Measurements from ENCODE around the gene CYP4F12.

CYP4F12 gene

GRCh38 chr19:15714638-15715037, 41.8 kb downstream of the CYP4F12 start:
- no peak for DNase-seq (ENCODE audit: low read depth)

DNA sequence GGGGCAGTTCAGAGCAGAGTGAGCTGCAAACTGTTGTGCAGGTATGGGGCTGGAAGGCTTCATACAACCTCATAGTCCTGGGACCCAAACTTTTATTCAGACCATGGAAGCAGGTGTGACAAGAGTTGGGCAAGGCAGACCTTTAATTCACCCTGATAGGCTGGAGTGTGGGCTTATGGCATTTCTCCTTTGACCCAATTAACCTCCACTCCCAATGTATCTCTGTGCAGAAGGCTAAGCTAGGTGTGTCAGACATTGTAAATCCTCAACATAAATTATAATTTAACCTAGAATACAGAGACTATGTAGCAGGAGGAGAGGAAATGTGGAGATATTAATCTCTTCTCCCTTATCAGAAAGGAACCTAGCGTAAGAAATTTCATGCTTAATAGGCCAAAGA, 42.8 kb downstream of the CYP4F12 start:
- no peak for DNase-seq (ENCODE audit: low read depth)

GRCh38 chr19:15717809-15718208, 44.9 kb downstream of the CYP4F12 start:
- no peak for DNase-seq (ENCODE audit: low read depth)

DNA sequence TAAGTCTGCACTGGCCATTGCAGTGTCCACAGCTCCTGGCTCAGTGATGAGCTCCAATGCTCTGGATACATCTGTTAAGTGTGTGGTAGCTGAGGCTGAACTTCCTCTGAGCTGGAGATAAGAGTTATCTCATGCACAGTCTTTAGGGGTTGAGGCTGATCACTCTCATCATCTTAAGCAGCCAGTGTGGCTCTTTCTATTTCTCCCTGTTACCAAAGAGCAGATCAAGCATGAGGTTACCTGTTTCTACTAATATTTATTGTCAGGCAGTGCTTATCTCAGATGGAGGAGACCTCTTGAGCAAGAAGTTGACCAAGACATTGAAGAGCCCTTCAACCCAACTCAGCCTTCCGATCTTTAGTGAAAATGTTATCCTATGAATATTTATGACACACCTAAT, 48.4 kb downstream of the CYP4F12 start:
- DNase-seq (ENCODE audit: low read depth), result no peak

DNA sequence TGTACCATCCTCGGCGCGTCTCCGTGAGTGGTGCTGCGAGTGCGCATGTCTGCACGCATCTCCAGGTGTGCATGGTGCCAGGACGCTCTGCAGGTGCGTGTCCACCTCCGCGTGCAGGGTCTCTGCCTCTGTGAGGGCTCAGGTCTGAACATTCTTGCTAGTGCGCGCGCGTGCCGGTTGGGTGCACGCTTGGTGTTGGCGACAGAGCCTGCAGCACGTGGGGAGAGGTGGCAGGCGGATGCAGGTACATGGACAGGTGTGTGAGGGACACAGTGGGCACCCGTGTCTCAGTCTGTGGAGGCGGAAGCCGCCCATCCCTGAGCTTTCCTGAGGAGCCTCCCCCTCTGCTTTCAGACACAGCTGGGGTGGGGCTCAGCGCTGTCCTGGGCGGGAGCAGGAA, 50.1 kb downstream of the CYP4F12 start:
- DNase-seq (ENCODE audit: low read depth), result no peak

DNA sequence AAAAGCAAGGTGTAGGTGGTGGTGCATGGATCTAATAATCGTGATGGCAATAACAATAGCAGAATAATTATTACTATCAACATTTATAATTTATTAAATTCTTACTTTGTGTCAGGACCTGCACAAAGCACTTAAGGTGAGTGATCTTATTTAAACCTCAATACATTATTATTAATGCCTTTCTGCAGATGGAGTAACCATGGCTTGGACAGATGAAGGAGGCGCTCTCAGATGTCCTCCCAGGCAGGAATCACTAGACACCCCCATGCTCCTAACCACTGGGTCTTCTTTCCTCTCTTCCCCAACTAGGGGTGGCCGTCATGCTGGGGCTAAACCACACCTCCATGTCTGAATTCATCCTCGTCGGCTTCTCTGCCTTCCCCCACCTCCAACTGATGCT, 54.8 kb downstream of the CYP4F12 start, which contains the start of gene OR10H2:
OR10H2 (plus strand) TSS at position 301 of the 400 bp plus-strand sequence; CDS start at position 321, 20 bp downstream.
- no peak for DNase-seq (ENCODE audit: low read depth)

DNA sequence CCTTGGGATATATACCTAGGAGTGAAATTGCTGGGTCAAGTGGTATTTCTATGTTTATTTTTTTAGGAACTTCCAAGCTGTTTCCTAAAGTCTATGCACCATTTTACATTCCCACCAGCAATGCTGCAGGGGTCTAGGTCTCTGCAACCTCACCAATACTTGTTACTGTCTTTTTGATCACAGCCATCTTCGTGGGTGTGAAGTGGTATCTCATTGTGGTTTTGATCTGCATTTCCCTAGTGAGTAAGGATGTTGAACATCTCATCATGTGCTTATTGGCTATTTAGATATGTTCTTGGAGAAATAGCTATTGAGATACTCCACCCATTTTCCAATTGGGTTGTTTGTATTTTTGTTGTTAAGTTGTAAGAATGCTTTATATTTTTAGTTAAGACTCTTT, 57.7 kb downstream of the CYP4F12 start:
- DNase-seq (ENCODE audit: low read depth), result no peak

DNA sequence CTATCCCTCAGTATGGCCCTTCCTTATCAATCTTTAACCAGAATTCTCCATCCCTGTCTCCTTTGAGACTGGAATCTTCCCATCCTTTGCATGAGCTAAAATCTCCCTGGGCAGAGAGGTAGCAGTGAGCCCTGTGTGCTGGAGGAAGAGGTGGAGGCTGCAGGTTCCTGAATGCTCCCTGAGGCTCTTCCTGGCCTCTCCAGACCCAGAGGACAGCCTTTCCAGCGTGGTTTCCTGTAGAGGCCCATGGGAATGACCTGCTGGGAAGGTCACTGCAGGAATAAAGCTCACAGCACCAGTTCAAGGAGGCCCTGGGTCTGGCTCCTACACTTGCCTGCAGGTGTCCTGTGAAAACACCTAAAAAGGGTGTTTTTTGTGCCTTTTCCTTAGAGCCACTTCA, 59.5 kb downstream of the CYP4F12 start:
- no peak for DNase-seq (ENCODE audit: low read depth)

- DNase-seq (ENCODE audit: low read depth), result no peak
Measured at GRCh38 chr19:15733895-15734294, 61.0 kb downstream of the CYP4F12 start.

GRCh38 chr19:15737722-15738121, 64.8 kb downstream of the CYP4F12 start, which contains the start of gene OR10H3:
Gene OR10H3 (plus strand): TSS chr19:15737985. CDS start chr19:15741393, 3,408 bp downstream.
- DNase-seq (ENCODE audit: low read depth), result no peak

GRCh38 chr19:15740785-15741184, 67.9 kb downstream of the CYP4F12 start:
- DNase-seq (ENCODE audit: low read depth), result no peak

Measured in activated gamma-delta T cell treated with anti-CD3 and anti-CD28 coated beads, Interleukin-2, amount 50 U/mL, for 16 hours (primary cell).